SIG-M5 treated with dmso at 0.1 percent for 504 hours (cell line): ENCODE measurements around the gene ATP2C2.
"Not testable (repeated sequence)": the region's sequence is repeated elsewhere in the genome, so short reads cannot be mapped to it uniquely, and the experiment has no call there.

Experiments
- DNase-seq: peaks from one replicate; lab custom pipeline; 2025; ENCODE audit not compliant: unreplicated experiment; lab: John Stamatoyannopoulos, UW

Gene ATP2C2

DNA sequence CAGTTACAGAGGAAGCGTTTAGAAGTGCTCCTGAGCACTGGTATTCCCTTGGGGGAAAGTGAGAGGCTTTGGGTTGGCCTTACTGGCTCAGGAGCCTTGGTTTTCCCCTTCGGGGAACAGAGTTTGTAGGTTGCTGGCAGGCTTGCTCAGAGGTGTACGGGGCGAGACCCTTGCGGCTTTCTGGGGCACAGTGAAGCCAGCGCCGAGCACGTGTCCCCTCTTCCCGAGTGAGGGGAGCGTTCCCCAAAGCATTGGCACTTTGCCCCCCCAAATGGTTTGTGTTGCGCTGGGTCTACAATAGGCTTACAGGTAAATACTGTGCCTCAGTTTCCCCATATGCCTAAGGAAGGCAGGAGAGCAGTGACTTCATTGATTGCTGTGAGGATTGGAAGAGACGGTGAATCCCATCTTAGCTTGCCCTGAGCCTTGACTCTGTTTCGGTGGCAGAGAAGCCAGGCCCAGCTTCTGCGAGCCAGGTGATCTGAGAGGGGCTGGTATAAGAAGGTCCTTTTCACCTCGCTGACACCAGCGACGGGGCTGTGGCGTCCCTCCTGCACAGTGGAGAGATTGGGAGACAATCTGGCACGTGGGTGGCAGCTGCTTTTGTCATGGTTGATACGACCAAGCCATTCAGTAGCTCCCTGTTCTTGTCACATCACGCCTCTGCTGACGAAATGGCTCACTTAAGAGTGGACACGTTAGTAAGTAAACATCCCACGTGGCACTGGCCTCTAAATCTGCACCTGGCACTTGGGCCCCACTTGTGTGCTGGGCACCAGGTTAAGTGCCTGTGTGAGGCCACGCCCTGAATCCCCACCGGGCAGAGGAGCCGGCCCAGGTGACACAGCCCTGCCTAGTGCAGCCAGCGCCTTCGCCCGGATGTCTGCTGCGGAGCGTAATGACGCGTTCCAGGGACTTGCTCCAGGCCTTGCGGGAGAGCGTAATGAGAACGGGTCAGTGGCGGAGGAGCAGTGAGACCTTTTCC is 81.1 kb downstream of the ATP2C2 start:
- DNase-seq, result no peak

GRCh38 chr16:84450176-84450865 is 82.0 kb downstream of the ATP2C2 start:
- DNase-seq, result no peak

- not testable (repeated sequence) for DNase-seq
These were observed 82.8 kb downstream of the ATP2C2 start for GRCh38 chr16:84451010-84451676.

- DNase-seq, result no peak
These were observed 83.4 kb downstream of the ATP2C2 start for GRCh38 chr16:84451781-84452180.

DNA sequence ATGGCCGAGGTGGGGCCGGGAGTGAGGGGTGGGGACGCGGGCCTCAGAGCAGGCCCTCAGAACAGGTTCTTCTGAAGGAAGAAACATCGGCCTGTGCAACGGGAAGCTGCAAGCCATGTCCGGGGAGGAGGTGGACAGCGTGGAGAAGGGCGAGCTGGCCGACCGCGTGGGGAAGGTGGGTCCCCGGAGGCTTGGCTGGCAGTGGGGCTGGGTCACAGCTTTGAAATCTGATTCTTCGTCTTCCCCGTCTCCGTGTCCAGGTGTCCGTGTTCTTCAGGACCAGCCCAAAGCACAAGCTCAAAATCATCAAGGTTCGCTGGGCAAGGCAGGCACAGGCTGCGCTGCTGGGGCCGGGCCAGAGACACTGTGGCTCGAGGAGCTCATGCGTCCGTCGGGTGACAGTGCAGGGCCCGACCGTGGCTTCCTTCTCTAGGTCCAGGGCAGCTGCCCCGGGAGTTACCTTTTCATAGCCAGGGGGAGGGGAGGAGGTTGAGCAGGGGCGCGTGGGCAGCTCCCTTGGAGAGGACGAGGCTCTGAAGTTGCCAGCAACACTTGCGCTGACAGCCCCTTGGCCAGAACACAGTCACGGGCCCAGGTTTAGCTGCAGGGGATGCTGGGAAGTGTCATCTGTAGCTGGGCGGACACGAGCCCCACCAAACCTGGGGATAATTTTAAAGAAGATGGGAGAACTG is 84.9 kb downstream of the ATP2C2 start:
- DNase-seq, result no peak

GRCh38 chr16:84454611-84455010 is 86.3 kb downstream of the ATP2C2 start:
- no peak for DNase-seq

GRCh38 chr16:84455031-84455430 is 86.7 kb downstream of the ATP2C2 start:
- DNase-seq, result no peak

GRCh38 chr16:84458606-84459532 is 90.5 kb downstream of the ATP2C2 start:
- no peak for DNase-seq

GRCh38 chr16:84459533-84459894 is 91.2 kb downstream of the ATP2C2 start:
- DNase-seq, result no peak

DNA sequence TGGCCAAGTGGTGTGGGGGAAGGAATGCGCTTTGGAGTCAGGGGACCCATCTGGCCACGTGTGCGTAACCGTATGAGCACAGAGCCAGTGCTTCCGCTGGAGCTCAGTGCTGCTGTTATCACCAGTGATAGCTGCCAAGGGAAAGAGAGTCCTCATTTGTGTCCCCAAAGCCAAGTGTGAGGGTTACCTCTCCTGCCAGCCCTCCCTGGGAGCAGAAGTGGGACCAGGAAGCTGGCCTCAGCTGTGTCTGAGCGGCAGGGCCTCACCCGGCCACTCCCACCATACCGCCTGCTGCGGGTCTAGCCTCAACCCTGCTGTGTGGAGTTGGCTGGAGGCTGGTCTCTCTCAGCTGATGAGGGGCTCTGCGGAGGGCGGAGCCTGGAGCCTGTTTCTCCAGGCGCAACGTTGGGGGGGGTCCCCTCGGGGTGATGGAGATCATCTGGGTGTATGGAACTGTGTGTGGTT is 91.6 kb downstream of the ATP2C2 start:
- DNase-seq, result no peak

DNA sequence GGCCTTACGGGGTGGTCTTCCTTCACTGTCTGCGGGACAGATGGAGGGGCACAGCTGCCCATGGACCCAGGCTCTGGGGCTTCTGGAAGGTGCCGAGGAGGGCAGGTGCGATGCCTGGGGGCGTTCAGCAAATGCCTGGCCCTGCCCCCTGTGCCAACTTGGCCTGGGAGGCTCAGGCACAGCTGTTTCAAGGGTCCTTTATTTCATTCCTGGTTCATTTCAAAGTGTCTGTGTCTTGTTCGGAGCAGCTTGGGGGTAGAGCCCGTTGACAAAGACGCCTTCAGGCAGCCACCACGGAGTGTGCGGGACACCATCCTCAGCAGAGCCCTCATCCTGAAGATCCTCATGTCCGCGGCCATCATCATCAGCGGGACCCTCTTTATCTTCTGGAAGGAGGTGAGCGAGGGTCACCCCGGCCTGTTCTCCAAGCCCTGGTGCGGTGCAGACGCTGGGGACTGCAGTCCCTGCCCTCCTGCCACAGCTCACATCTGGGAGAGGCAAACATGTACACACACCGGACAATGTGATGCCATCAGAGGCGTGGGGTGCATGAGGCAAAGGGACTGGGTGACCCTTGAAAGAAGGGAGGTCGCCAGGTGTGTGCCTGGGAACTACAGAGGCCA is 92.2 kb downstream of the ATP2C2 start:
- no peak for DNase-seq

DNA sequence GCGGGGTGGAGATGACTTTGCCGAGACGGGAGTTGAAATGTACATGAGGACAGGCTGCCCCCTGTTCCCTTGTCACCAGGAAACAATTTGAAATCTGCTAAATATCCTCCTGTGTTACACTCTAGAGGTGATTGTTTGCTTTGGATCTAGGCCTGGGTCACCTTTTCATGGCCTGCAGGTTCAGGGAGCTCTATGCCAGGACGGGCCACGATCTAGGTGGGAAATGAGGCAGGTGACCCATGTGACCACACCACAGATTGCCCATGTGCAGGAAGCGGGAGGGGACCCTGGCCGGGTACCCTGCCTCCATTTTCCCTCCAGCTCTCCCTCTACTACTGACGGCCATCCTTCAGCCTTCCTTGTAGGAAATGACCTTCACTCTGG is 92.7 kb downstream of the ATP2C2 start:
- no peak for DNase-seq

GRCh38 chr16:84461413-84462295 is 93.3 kb downstream of the ATP2C2 start:
- no peak for DNase-seq

DNA sequence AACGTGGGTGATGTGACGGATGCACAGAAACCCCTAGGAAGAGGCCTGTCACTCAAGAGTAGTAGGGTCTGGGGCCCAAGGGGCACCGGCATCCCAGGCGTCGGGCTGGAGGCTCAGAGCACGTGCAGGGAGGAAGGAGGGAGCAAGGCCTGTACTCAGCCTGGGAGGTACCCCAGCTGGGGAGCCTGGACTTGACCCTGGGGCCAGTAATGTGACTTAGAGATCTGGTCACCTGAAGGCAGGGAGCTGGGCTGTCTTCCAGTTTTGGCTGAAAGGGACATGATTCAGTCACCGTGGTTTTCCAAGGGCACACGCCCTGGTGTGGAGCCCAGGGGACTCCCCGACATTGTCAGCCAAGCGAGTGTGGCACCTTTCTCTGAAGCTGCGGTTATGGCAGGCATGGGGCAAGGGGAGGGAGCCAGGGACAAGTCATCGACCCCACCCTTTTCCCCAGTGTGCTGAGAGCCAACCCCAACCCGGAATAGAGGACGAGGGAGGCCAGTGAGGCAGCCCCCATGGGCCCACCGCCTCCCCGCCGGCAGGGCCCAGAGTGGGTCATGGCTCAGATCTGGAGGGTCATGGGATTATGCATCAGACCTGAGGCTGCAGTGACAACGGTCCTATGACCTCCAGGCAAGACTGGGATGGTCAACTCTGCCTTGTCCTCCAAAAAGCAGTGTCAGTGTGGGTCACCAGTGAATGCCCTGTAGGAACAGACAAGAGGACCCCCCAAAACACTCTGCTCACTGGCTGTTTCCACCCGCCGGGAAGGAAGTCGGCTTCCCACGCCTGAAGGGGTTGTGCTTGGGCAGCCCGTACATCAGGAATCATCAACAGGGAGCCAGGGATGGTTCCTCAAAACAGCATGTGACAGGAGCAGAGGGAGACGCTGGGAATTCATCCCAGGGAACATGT is 94.2 kb downstream of the ATP2C2 start:
- DNase-seq, result no peak

- no peak for DNase-seq
These were observed 94.9 kb downstream of the ATP2C2 start for GRCh38 chr16:84463221-84463620.

- no peak for DNase-seq
These were observed 95.8 kb downstream of the ATP2C2 start for GRCh38 chr16:84464116-84464515.

DNA sequence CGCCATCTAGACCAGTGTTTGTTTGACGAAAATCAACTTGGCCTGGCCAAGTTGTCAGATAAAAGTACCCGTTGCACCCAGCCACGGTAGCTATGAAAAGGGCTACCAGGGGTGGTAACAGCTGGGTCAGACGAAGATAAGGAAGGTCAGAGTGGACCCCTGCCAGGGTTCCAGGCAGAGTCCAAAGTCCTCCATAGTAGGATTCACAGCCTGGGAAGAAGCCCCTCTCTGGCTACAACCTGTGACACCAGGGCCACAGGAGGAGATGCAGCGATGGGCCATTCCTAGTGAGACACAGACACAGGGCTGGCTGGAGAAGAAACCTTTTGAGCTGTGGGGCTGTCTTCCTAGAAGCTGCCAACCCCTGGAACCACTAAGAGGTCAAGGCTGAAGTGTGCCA is 96.8 kb downstream of the ATP2C2 start:
- no peak for DNase-seq
